PC-9 (cell line): ENCODE measurements around the gene CMTM3.

Experiments
- EZH2 ChIP-seq: fragments of 200-600 bp; sonication (generic); IDR thresholded peaks from 2 replicates; pipeline ENCODE4 v1.8.0; 2017; ENCODE audit warnings: antibody characterized with exemption, low read depth
- TF ChIP-seq, protein P1 (sequence below): fragments of 200-600 bp; sonication (generic); conservative IDR thresholded peaks from 2 replicates; pipeline ENCODE4 v1.6.1; 2017; ENCODE audit warnings: mixed run types, antibody characterized with exemption, mild to moderate bottlenecking, moderate library complexity

DNA sequence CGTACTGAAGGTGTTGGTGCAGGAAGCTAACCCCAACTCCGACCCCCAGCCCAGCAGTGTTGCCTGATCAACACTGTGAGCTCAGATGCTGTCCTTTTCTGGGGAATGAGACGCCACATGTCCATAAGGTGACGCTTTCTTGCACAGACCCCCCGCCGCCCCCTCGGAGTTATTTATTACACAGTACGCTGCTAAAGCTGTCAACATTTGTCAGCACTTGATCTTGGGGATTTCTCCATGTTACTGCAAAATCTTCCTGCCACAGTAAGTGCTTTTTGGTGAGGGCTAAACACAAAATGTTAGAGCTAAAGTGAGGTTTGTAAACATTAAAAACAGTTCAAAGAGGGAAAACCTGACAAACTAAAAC is 15.9 kb downstream of the CMTM3 start:
- TF ChIP-seq, protein P1, sequence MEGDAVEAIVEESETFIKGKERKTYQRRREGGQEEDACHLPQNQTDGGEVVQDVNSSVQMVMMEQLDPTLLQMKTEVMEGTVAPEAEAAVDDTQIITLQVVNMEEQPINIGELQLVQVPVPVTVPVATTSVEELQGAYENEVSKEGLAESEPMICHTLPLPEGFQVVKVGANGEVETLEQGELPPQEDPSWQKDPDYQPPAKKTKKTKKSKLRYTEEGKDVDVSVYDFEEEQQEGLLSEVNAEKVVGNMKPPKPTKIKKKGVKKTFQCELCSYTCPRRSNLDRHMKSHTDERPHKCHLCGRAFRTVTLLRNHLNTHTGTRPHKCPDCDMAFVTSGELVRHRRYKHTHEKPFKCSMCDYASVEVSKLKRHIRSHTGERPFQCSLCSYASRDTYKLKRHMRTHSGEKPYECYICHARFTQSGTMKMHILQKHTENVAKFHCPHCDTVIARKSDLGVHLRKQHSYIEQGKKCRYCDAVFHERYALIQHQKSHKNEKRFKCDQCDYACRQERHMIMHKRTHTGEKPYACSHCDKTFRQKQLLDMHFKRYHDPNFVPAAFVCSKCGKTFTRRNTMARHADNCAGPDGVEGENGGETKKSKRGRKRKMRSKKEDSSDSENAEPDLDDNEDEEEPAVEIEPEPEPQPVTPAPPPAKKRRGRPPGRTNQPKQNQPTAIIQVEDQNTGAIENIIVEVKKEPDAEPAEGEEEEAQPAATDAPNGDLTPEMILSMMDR = no peak
- TF ChIP-seq EZH2 = no peak
